RWPE2 (cell line): ENCODE measurements around the gene COX5A.

Experiments used
- ATAC-seq: fragments of 200-7000 bp; cut with Tn5 transposase; 3 replicates; pipeline ENCODE4 v1.9.1; 2021; ENCODE audit warnings: low read depth
- DNase-seq: peaks from one replicate; pipeline ENCODE4 v3.0.0-alpha.2; 2020; ENCODE audit warnings: low spot score
- H3K27ac ChIP-seq: fragments of 450-650 bp; 2 replicates; pipeline ENCODE4 v1.5.1; 2017; ENCODE audit warnings: mild to moderate bottlenecking; ENCODE audit not compliant: poor library complexity, severe bottlenecking
- H3K27me3 ChIP-seq: fragments of 250-450 bp; sonication (Bioruptor Pico); 2 replicates; pipeline ENCODE4 v1.5.1; 2021; ENCODE audit warnings: mild to moderate bottlenecking, moderate library complexity; ENCODE audit not compliant: insufficient read depth, poor library complexity, severe bottlenecking
- H3K36me3 ChIP-seq: fragments of 250-450 bp; sonication (Bioruptor Pico); 2 replicates; pipeline ENCODE4 v1.5.1; 2020; ENCODE audit warnings: low read depth, mild to moderate bottlenecking, moderate library complexity
- H3K4me1 ChIP-seq: fragments of 250-450 bp; sonication (Bioruptor Pico); 2 replicates; pipeline ENCODE4 v1.5.1; 2021; ENCODE audit warnings: mild to moderate bottlenecking, moderate library complexity; ENCODE audit not compliant: insufficient read depth, poor library complexity, severe bottlenecking
- H3K4me3 ChIP-seq: fragments of 250-450 bp; sonication (Bioruptor Pico); 2 replicates; pipeline ENCODE4 v1.5.1; 2021; ENCODE audit warnings: mild to moderate bottlenecking, moderate library complexity; ENCODE audit not compliant: severe bottlenecking
- H3K9me3 ChIP-seq: fragments of 250-450 bp; sonication (Bioruptor Pico); 2 replicates; pipeline ENCODE4 v1.5.1; 2021; ENCODE audit warnings: mild to moderate bottlenecking, moderate library complexity; ENCODE audit not compliant: severe bottlenecking
- TF ChIP-seq, protein P1 (sequence below): fragments of 450-650 bp; IDR thresholded peaks from one replicate; pipeline ENCODE4 v1.5.1; 2017; ENCODE audit warnings: mild to moderate bottlenecking, moderate library complexity; ENCODE audit not compliant: poor library complexity, severe bottlenecking

The COX5A gene

DNA sequence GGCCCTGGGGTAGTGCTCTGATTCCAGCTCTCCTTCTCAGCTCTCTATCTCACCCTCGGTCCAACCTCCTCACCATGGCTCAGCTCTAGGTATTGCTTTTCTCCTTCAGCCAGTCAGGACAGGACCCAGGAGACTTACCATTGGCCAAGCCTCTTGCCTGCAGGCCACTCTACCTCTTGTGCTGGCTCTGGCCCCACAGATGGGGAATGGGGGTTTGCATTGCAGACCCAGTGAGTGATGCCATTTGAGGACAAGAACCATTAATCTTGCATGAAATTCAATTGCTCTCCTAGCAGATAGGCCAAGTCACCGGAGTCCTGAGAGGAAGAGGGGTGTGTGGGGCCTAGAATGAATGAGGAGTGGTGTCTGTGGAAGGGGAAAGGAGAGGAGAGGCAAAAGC, 24.8 kb upstream of the COX5A start:
- TF ChIP-seq, protein P1, sequence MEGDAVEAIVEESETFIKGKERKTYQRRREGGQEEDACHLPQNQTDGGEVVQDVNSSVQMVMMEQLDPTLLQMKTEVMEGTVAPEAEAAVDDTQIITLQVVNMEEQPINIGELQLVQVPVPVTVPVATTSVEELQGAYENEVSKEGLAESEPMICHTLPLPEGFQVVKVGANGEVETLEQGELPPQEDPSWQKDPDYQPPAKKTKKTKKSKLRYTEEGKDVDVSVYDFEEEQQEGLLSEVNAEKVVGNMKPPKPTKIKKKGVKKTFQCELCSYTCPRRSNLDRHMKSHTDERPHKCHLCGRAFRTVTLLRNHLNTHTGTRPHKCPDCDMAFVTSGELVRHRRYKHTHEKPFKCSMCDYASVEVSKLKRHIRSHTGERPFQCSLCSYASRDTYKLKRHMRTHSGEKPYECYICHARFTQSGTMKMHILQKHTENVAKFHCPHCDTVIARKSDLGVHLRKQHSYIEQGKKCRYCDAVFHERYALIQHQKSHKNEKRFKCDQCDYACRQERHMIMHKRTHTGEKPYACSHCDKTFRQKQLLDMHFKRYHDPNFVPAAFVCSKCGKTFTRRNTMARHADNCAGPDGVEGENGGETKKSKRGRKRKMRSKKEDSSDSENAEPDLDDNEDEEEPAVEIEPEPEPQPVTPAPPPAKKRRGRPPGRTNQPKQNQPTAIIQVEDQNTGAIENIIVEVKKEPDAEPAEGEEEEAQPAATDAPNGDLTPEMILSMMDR, result no peak
- no peak for ATAC-seq
- Histone ChIP-seq H3K4me1 (peaks cover 14% of the 10 kb centered on the region), H3K4me3 (no peak overlapping the region), H3K36me3 (no peaks in the 10 kb centered on the region), H3K27ac (no peak overlapping the region), H3K9me3 (no peaks in the 10 kb centered on the region), H3K27me3 (no peaks in the 10 kb centered on the region)
- DNase-seq, result no peak

- Histone ChIP-seq H3K27ac (no peak overlapping the region), H3K27me3 (no peaks in the 10 kb centered on the region), H3K36me3 (no peaks in the 10 kb centered on the region), H3K9me3 (no peaks in the 10 kb centered on the region), H3K4me3 (no peak overlapping the region), H3K4me1 (peaks cover 18% of the 10 kb centered on the region)
- ATAC-seq (no peak), DNase-seq (no peak)
- TF ChIP-seq, protein P1, result no peak
These were observed 24.3 kb upstream of the COX5A start for GRCh38 chr15:74962219-74962618.

- Histone ChIP-seq H3K9me3 (no peaks in the 10 kb centered on the region), H3K4me1 (peaks cover 18% of the 10 kb centered on the region), H3K27ac (no peak overlapping the region), H3K4me3 (no peak overlapping the region), H3K36me3 (no peaks in the 10 kb centered on the region), H3K27me3 (no peaks in the 10 kb centered on the region)
- ATAC-seq (no peak), DNase-seq (no peak)
- TF ChIP-seq, protein P1, result no peak
These were observed 23.7 kb upstream of the COX5A start for GRCh38 chr15:74961616-74962015.

DNA sequence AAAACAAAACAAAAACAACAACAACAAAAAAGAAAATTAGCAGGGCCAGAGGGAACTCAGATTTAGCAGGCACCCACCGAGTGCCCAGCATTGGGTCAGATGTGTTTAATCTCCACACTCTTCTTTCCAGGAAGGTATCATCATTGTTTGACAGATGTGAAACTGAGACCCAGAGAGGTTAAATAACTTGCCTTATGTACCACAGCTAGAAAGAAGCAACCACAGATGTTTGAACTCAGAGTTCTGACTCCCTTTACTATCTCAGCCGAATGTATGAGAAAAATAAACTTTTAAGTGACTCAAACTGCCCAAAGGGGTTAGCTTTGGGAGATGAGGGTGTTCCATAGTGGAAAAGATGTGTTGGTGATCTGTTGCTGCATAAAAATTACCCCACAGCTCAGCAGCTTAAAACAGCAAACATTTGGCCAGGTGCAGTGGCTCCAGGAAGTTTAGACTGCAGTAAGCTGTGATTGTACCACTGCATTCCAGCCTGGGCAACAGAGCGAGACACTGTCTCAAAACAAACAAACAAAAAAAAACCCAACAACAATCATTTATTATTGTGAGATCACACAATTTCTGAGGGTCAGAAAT, 23.2 kb upstream of the COX5A start:
- no peaks in the 10 kb centered on the region for H3K27me3 ChIP-seq
- no peak for ATAC-seq
- no peak overlapping the region for H3K27ac ChIP-seq
- H3K9me3 ChIP-seq, result no peaks in the 10 kb centered on the region
- no peak overlapping the region for H3K4me3 ChIP-seq
- H3K36me3 ChIP-seq, result no peaks in the 10 kb centered on the region
- DNase-seq, result no peak
- H3K4me1 ChIP-seq, result peaks cover 18% of the 10 kb centered on the region
- TF ChIP-seq, protein P1, result no peak

DNA sequence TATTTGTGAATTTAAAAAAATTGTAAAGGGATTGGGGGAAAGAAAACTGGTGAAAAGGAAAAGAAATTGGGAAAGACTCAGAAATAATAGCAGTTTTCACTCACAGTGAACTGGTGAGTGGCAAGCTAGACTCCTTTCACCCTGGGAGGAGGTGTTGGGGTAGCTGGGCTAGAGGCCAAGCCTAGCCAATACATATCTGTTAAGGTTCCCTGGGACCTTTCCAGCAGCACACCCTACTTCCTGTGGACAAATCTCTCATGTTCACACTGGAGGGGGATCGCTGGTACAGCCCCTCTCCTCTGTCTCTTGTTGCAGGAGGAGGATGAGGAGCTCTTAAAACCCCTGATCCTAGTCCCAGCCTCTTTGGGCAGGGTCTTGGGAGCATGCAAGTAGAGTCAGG, 22.4 kb upstream of the COX5A start:
- DNase-seq (no peak), ATAC-seq (no peak)
- H3K27me3 ChIP-seq, result no peaks in the 10 kb centered on the region
- TF ChIP-seq, protein P1, result no peak
- H3K4me3 ChIP-seq, result no peak overlapping the region
- H3K4me1 ChIP-seq, result peaks cover 24% of the 10 kb centered on the region
- H3K36me3 ChIP-seq, result no peaks in the 10 kb centered on the region
- no peak overlapping the region for H3K27ac ChIP-seq
- no peaks in the 10 kb centered on the region for H3K9me3 ChIP-seq
